DOHH2 (cell line): ENCODE results near the gene GTF2F2.

Experiments used
- H3F3A ChIP-seq: fragments of 200-600 bp; sonication (generic), shearing (Covaris generic); 2 replicates; pipeline ENCODE4 v1.6.0; 2016; ENCODE audit warnings: antibody characterized with exemption, mild to moderate bottlenecking; ENCODE audit not compliant: control insufficient read depth, insufficient read depth
- H3K27ac ChIP-seq: fragments of 200-600 bp; sonication (generic); 2 replicates; pipeline ENCODE4 v1.5.1; 2014; ENCODE audit warnings: low read depth, mild to moderate bottlenecking, low read length, moderate library complexity
- H3K27me3 ChIP-seq: fragments of 200-600 bp; sonication (generic); 2 replicates; pipeline ENCODE4 v1.6.1; 2014; ENCODE audit warnings: mild to moderate bottlenecking, low read length, mixed read lengths; ENCODE audit not compliant: control insufficient read depth
- H3K36me3 ChIP-seq: fragments of 200-600 bp; sonication (generic); 2 replicates; pipeline ENCODE4 v1.6.1; 2014; ENCODE audit warnings: mild to moderate bottlenecking, low read length, moderate library complexity, mixed read lengths; ENCODE audit not compliant: control insufficient read depth
- H3K4me1 ChIP-seq: fragments of 200-600 bp; sonication (generic); 2 replicates; pipeline ENCODE4 v1.6.1; 2014; ENCODE audit warnings: mild to moderate bottlenecking, low read length, mixed read lengths; ENCODE audit not compliant: control insufficient read depth
- H3K4me2 ChIP-seq: fragments of 200-600 bp; sonication (generic); 2 replicates; pipeline ENCODE4 v1.6.0; 2014; ENCODE audit warnings: mild to moderate bottlenecking, low read length, moderate library complexity
- H3K4me3 ChIP-seq: fragments of 200-600 bp; sonication (generic); 2 replicates; pipeline ENCODE4 v1.5.1; 2014; ENCODE audit warnings: mild to moderate bottlenecking, low read length, mixed read lengths
- H3K79me2 ChIP-seq: fragments of 200-600 bp; sonication (generic); 2 replicates; pipeline ENCODE4 v1.6.1; 2014; ENCODE audit warnings: mild to moderate bottlenecking, low read length, mixed read lengths; ENCODE audit not compliant: control insufficient read depth
- H3K9me2 ChIP-seq: fragments of 200-600 bp; sonication (generic); replicated peaks from 2 replicates; pipeline ENCODE4 v1.6.1; 2014; ENCODE audit warnings: mild to moderate bottlenecking, low read length, mixed read lengths; ENCODE audit not compliant: control insufficient read depth
- H3K9me3 ChIP-seq: fragments of 200-600 bp; sonication (generic); 2 replicates; pipeline ENCODE4 v1.6.1; 2014; ENCODE audit warnings: antibody characterized with exemption, low read length, mixed read lengths; ENCODE audit not compliant: control insufficient read depth, insufficient read depth
- H4K20me1 ChIP-seq: fragments of 200-600 bp; sonication (generic); 2 replicates; pipeline ENCODE4 v1.6.0; 2014; ENCODE audit warnings: low read depth, mild to moderate bottlenecking, antibody characterized with exemption, low read length, moderate library complexity; ENCODE audit not compliant: control insufficient read depth, insufficient read depth
- CTCF ChIP-seq: fragments of 200-600 bp; sonication (generic); IDR thresholded peaks from one replicate; pipeline ENCODE4 v1.5.1; 2014; ENCODE audit warnings: antibody characterized with exemption, mild to moderate bottlenecking, low read depth, low read length; ENCODE audit not compliant: poor library complexity, severe bottlenecking
- EZH2phosphoT487 ChIP-seq: fragments of 200-600 bp; sonication (generic); IDR thresholded peaks from 2 replicates; pipeline ENCODE4 v1.6.1; 2017; ENCODE audit warnings: borderline replicate concordance, mild to moderate bottlenecking, antibody characterized with exemption, low read length, moderate library complexity, mixed read lengths

GTF2F2 gene

DNA sequence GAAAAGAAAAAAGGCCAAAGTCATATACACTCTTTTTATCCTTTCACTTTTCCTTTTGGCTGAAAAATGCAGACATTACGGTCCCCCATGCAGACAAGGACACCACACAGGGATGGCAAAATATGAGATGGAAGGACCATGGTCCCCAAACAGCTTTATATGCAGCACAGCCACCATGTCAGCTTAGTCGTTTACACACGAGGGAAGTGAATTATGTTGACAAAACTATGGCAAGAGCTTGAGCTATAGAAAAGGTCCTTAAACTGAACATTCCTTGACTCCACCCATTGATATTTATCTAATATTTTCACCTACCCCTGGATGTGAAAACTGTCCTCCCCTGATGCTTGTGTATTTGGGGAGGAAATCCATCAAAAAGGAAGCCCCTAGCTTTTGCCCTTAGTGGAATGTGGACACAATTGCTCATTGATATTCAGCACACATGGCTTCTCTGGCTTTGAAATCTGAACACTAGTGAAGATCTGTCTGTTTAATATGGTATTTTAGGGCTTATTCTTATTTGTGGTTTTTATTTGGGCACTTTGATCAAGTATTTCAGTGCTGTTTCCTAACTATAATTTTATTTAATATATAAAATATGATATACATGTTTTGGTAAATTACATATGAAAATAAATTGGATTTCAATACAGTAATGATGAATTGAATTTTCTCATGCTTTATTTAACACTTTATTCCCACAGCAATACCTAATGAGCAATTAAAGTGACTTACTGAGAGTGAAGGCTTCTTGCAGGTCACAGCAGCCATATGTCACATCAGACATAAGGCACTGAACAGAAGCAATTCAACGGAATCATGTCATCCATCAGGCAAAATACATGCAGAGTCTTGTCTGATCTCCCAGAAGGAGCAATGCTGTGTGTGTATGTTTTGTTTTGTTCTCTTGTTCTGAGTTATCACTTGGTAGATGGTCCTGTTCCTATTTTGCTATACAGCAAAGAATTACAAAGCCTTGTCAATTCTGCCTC is 6.8 kb upstream of the GTF2F2 start:
- H3K4me3 ChIP-seq: no peak overlapping the region
- H3K9me3 ChIP-seq: no peaks in the 10 kb centered on the region
- H3K79me2 ChIP-seq: no peaks in the 10 kb centered on the region
- no peak overlapping the region for H3K27ac ChIP-seq
- peaks cover 1% of the 10 kb centered on the region; the same call in 1 of the 2 replicates for H3K4me1 ChIP-seq
- no peaks in the 10 kb centered on the region for H3K27me3 ChIP-seq
- no peaks in the 10 kb centered on the region for H3F3A ChIP-seq
- no peaks in the 10 kb centered on the region for H4K20me1 ChIP-seq
- H3K9me2 ChIP-seq: no peaks in the 10 kb centered on the region
- H3K4me2 ChIP-seq: no peak overlapping the region
- TF ChIP-seq CTCF: no peak
- no peak for TF ChIP-seq EZH2phosphoT487
- H3K36me3 ChIP-seq: no peaks in the 10 kb centered on the region

DNA sequence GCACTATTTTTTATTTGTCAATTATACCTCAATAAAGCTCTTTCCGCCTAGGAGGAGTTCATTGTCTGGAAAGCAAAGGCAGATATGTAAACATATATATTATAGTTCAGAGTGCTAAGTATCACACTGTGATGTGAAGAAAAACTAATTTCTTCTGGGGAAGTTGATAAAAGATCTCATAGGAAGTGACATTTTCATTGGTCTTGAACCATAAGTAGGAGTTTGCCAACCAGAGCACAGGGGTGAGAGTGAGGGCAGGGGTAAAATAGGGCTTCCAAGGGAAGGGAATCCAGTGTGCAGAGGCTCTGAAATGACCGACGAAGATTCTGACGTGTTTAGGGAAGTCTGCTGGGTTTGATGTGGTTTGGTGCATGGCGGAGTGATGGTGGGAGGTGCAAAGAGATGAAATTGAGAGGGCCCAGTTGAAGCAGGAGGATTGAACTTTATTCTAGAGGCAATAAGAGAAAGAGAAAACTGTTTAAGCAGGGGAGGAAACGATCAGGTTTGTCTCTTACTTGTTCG is 780 bp upstream of the GTF2F2 start:
- H3K79me2 ChIP-seq: peaks cover 42% of the 10 kb centered on the region
- H3K9me3 ChIP-seq: no peaks in the 10 kb centered on the region
- H4K20me1 ChIP-seq: peaks cover 5% of the 10 kb centered on the region; the same call in 1 of the 2 replicates
- H3K9me2 ChIP-seq: no peaks in the 10 kb centered on the region
- peaks cover 15% of the 10 kb centered on the region for H3K4me1 ChIP-seq
- TF ChIP-seq CTCF (no peak), EZH2phosphoT487 (no peak)
- H3F3A ChIP-seq: no peaks in the 10 kb centered on the region
- H3K27ac ChIP-seq: no peak overlapping the region
- H3K27me3 ChIP-seq: no peaks in the 10 kb centered on the region
- H3K4me2 ChIP-seq: peak overlapping the region; percentile 75
- peaks cover 7% of the 10 kb centered on the region for H3K36me3 ChIP-seq
- H3K4me3 ChIP-seq: peak overlapping the region; percentile 85

DNA sequence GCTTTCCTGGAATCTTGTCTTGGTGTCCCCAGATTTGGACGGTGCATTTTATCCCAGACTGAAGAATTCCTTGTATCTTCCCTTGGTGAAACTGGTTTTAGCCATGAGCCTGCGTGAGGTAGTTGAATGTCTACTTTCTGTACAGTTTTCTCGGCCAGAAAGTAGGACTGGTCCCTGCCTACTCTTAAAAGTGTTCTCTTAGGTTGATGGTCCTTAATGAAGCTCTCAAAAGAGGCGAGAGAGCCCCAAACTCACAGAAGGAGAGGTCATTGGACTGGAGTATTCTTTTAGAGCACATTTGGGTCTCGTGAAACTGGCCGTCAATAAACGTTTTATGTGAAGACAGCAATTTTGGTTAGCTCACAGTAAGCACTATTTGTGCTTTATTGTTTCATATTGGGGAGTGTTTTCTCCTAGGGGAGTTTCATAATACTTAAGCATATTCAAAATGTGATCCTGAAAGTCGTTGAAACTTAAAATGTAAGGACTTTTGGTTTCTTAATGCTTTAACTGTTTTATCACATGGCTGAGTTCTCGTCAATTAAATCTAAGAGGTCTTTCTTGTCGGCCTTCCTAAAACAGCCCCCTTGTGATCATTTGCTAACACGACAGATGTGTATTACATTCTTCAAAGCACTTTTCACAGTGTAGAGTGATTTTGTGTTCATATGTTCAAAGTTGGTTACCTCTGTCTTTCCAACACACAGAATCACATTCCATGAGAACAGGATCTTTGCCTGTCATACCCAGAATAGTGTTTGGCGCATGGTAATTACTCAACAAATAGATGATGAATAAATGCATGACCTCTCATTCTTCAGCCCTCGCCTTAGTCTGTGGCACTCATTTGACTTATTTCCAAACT is 889 bp downstream of the GTF2F2 start:
- TF ChIP-seq CTCF: peak; percentile 43
- no peak for TF ChIP-seq EZH2phosphoT487
- no peaks in the 10 kb centered on the region for H3K9me2 ChIP-seq
- peak overlapping the region; percentile 85 for H3K4me3 ChIP-seq
- H3K27ac ChIP-seq: 0 out of 2 replicates have a peak overlapping the region, but pooled peaks have one; percentile 30
- peaks cover 15% of the 10 kb centered on the region for H3K4me1 ChIP-seq
- no peaks in the 10 kb centered on the region for H3K9me3 ChIP-seq
- no peaks in the 10 kb centered on the region for H3K27me3 ChIP-seq
- H3K4me2 ChIP-seq: peak overlapping the region; percentile 75
- peaks cover 59% of the 10 kb centered on the region for H3K79me2 ChIP-seq
- peaks cover 11% of the 10 kb centered on the region; the same call in 1 of the 2 replicates for H4K20me1 ChIP-seq
- no peaks in the 10 kb centered on the region for H3F3A ChIP-seq
- H3K36me3 ChIP-seq: peaks cover 7% of the 10 kb centered on the region
